Caco-2 (cell line): ENCODE results near the gene CBX2. TPM values are rescaled to one million over a fixed set of nuclear protein-coding genes. Genes with fewer than 3 reads are reported as not detected.

Source experiments
- BruUV-seq: library from RNA; stranded (reverse); fragments of 400-500 nt; replicated peaks from 2 replicates; lab custom pipeline; 2021; lab: Mats Ljungman, UMichigan
- CTCF ChIA-PET: fragments of 300-600 bp; sonication (Branson Sonifier 250); formaldehyde crosslinking; loops from one replicate; lab custom pipeline; 2022; ENCODE audit warnings: antibody characterized with exemption; lab: Charles Lee
- POLR2A ChIA-PET: fragments of 300-600 bp; sonication (Branson Sonifier 250); formaldehyde crosslinking; loops from one replicate; lab custom pipeline; 2022; ENCODE audit warnings: antibody characterized with exemption; lab: Charles Lee
- DNase-seq, 2 experiments: peaks; one replicate each; pipeline versions ENCODE4 v3.0.0 to v3.0.0-alpha.2; 2020 to 2022
- H3K27me3 ChIP-seq: replicated peaks from 2 replicates; pipeline ENCODE4 v1.6.0; 2011; ENCODE audit warnings: low read length; ENCODE audit not compliant: control insufficient read depth, insufficient read depth
- H3K36me3 ChIP-seq: 2 replicates; pipeline ENCODE4 v1.5.1; 2011; ENCODE audit warnings: low read length; ENCODE audit not compliant: control insufficient read depth, insufficient read depth
- H3K4me1 ChIP-seq: fragments of 250-450 bp; sonication (Bioruptor Pico); 2 replicates; pipeline ENCODE4 v1.5.1; 2020; ENCODE audit warnings: mild to moderate bottlenecking
- H3K4me3 ChIP-seq: 2 replicates; pipeline ENCODE4 v1.5.1; 2011; ENCODE audit warnings: low read depth, mild to moderate bottlenecking, control low read depth, low read length
- H3K9me3 ChIP-seq: fragments of 250-450 bp; sonication (Bioruptor Pico); 2 replicates; pipeline ENCODE4 v1.5.1; 2020; ENCODE audit warnings: mild to moderate bottlenecking, moderate library complexity
- H3K27ac Mint-ChIP-seq: one replicate; pipeline ENCODE4 v1.8.0; 2022; ENCODE audit warnings: mixed read lengths; ENCODE audit not compliant: unreplicated experiment
- H3K27me3 Mint-ChIP-seq: one replicate; pipeline ENCODE4 v1.8.0; 2022; ENCODE audit warnings: mixed read lengths; ENCODE audit not compliant: insufficient read depth, unreplicated experiment
- H3K36me3 Mint-ChIP-seq: one replicate; pipeline ENCODE4 v1.8.0; 2022; ENCODE audit warnings: mild to moderate bottlenecking, mixed read lengths; ENCODE audit not compliant: insufficient read depth, unreplicated experiment
- H3K4me1 Mint-ChIP-seq: one replicate; pipeline ENCODE4 v1.8.0; 2022; ENCODE audit warnings: low read depth, mixed read lengths; ENCODE audit not compliant: unreplicated experiment
- H3K4me3 Mint-ChIP-seq: one replicate; pipeline ENCODE4 v1.8.0; 2022; ENCODE audit warnings: mild to moderate bottlenecking, moderate library complexity, mixed read lengths; ENCODE audit not compliant: unreplicated experiment
- H3K9me3 Mint-ChIP-seq: one replicate; pipeline ENCODE4 v1.8.0; 2022; ENCODE audit warnings: mixed read lengths; ENCODE audit not compliant: unreplicated experiment
- CTCF ChIP-seq, 2 experiments: fragments of 200-600 bp in 1 of 2; IDR thresholded peaks; 1 replicate in 1 of 2; 2 replicates in 1 of 2; pipeline versions ENCODE4 v1.5.1 to v1.8.0; 2011 to 2022; ENCODE audit warnings: antibody characterized with exemption in 1 of 2, control low read depth in 1 of 2, inconsistent platforms in 1 of 2, low read depth in 1 of 2, low read length in 1 of 2, mild to moderate bottlenecking in 1 of 2, moderate library complexity in 1 of 2; ENCODE audit not compliant: insufficient read depth in 1 of 2, severe bottlenecking in 1 of 2, unreplicated experiment in 1 of 2
- intact Hi-C: fragments of 100-400 bp; cut with micrococcal nuclease; formaldehyde crosslinking; loops from one replicate; pipeline ENCODE4 v1.10.0; 2022; ENCODE audit not compliant: unreplicated experiment
- total RNA-seq: library from RNA; stranded (reverse); gene quantifications from 2 replicates; pipeline ENCODE4 v1.2.3, GENCODE V29; 2022

The CBX2 gene
- total RNA-seq, 1 experiment from 2014 or later: 52.8 TPM

DNA sequence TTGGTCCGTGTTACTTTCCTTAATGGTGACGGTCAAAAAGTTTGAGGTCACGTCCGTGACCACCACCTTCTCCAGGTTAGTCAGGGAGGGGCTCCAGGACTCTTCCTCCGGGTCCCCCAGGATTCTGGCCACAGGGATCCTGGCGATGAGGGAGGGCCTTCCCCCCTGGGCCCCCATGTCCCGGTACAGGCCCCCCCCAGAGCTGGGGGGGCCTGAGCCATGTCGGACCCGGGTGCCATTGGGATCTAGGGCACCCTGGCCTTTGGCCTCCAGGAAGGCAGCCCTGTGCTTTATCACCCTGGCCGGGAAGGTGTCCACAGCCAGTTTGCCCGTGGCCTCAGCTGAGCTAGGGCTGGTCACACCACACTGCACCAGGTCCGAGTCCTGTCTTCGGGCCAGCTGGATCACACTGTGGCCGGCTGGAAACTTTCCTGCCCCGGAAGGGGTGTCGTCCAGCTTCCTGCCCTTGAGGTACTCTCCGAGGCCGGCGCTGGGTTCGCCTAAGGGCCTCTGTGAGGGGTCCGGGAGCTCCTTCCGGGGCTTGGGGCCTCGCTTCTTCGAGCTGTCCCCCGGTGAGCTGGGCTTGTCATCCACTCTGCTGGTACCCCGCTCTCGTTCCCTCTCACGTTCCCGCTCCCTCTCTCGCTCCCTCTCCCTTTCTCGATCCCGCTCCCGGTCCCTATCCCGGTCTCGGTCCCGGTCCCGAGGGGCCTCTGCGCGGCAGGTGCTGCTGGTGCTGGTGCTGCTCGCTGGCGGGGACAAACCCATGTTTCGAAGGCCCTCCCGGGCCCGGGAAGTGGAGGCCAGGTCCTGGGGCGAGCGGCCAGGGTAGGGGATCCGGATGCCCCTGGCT is 16.9 kb downstream of the CBX2 start:
- Histone ChIP-seq H3K9me3 (no peaks in the 10 kb centered on the region), H3K4me1 (peaks cover 17% of the 10 kb centered on the region), H3K36me3 (no peaks in the 10 kb centered on the region), H3K4me3 (no peak overlapping the region), H3K27me3 (no peaks in the 10 kb centered on the region)
- ChIA-PET POLR2A (interaction anchor here (0.5 to 1.0 kb wide), 2 partner anchors 44 to 49 kb away, joined by 3 read pairs; no protein-coding TSS in a partner anchor), CTCF (interaction anchor here (0.6 kb wide), 1 partner anchor 44 kb away, joined by 7 read pairs; the partner anchor contains the start of gene CBX4)
- H3K27me3 Mint-ChIP-seq: no peaks in the 10 kb centered on the region
- peak overlapping the region; percentile 84 for H3K4me3 Mint-ChIP-seq
- TF ChIP-seq CTCF (IDR thresholded peaks at IDR 0.05; ENCODE audit: insufficient read depth in 1 of 2, low read depth in 1 of 2, low read length in 1 of 2, severe bottlenecking in 1 of 2, unreplicated experiment in 1 of 2): no peak
- intact Hi-C loops: loop anchor here (5.0 kb wide), 1 partner anchor 122 kb away; no protein-coding TSS in a partner anchor
- H3K27ac Mint-ChIP-seq: no peak overlapping the region
- H3K9me3 Mint-ChIP-seq: no peaks in the 10 kb centered on the region
- no peak for DNase-seq
- H3K36me3 Mint-ChIP-seq: peaks cover 54% of the 10 kb centered on the region
- peaks cover 7% of the 10 kb centered on the region for H3K4me1 Mint-ChIP-seq
- no TSS peak for BruUV-seq

GRCh38 chr17:79795795-79796443 is 18.0 kb downstream of the CBX2 start:
- Mint-ChIP-seq H3K36me3 (peaks cover 51% of the 10 kb centered on the region), H3K4me3 (peak overlapping the region; percentile 84), H3K9me3 (no peaks in the 10 kb centered on the region), H3K27ac (peak overlapping the region; percentile 85), H3K27me3 (no peaks in the 10 kb centered on the region), H3K4me1 (peaks cover 15% of the 10 kb centered on the region)
- TSS peak; percentile 86 for BruUV-seq
- H3K27me3 ChIP-seq: no peaks in the 10 kb centered on the region
- H3K9me3 ChIP-seq: no peaks in the 10 kb centered on the region
- TF ChIP-seq CTCF (IDR thresholded peaks at IDR 0.05; ENCODE audit: insufficient read depth in 1 of 2, low read depth in 1 of 2, low read length in 1 of 2, severe bottlenecking in 1 of 2, unreplicated experiment in 1 of 2): no peak
- ChIA-PET POLR2A (interaction anchor here (0.6 to 1.4 kb wide), 4 partner anchors 19 to 53 kb away, joined by 4 to 27 read pairs (median 6); no protein-coding TSS in a partner anchor), CTCF (interaction anchor here (1.5 kb wide), 1 partner anchor 50 kb away, joined by 24 read pairs; no protein-coding TSS in a partner anchor)
- H3K4me3 ChIP-seq: peak overlapping the region; percentile 75
- no peak for DNase-seq
- no peaks in the 10 kb centered on the region for H3K36me3 ChIP-seq
- intact Hi-C loops: loop anchor here (2.0 to 5.0 kb wide), 3 partner anchors 19 to 121 kb away; no protein-coding TSS in a partner anchor
- H3K4me1 ChIP-seq: peaks cover 22% of the 10 kb centered on the region

- H3K4me3 Mint-ChIP-seq: peak overlapping the region; percentile 84
- H3K27ac Mint-ChIP-seq: peak overlapping the region; percentile 85
- POLR2A ChIA-PET: interaction anchor here (0.6 to 1.4 kb wide), 20 partner anchors 7 to 198 kb away, joined by 3 to 47 read pairs (median 6); partner anchors contain the start of gene CBX4
- TF ChIP-seq CTCF (IDR thresholded peaks at IDR 0.05; ENCODE audit: insufficient read depth in 1 of 2, low read depth in 1 of 2, low read length in 1 of 2, severe bottlenecking in 1 of 2, unreplicated experiment in 1 of 2): no peak
- CTCF ChIA-PET: interaction anchor here (0.6 to 1.5 kb wide), 18 partner anchors 10 to 729 kb away, joined by 3 to 24 read pairs (median 5); partner anchors contain the start of gene GAA
- Histone ChIP-seq H3K4me1 (peaks cover 23% of the 10 kb centered on the region), H3K4me3 (peak overlapping the region; percentile 75), H3K9me3 (no peaks in the 10 kb centered on the region), H3K36me3 (no peaks in the 10 kb centered on the region), H3K27me3 (no peaks in the 10 kb centered on the region)
- intact Hi-C loops: loop anchor here (2.0 to 5.0 kb wide), 3 partner anchors 20 to 121 kb away; no protein-coding TSS in a partner anchor
- no peaks in the 10 kb centered on the region for H3K9me3 Mint-ChIP-seq
- H3K27me3 Mint-ChIP-seq: no peaks in the 10 kb centered on the region
- DNase-seq: no peak
- peaks cover 15% of the 10 kb centered on the region for H3K4me1 Mint-ChIP-seq
- BruUV-seq: no TSS peak
- peaks cover 47% of the 10 kb centered on the region for H3K36me3 Mint-ChIP-seq
These were observed 18.5 kb downstream of the CBX2 start for GRCh38 chr17:79796444-79796762.
